ENCODE results near the gene PPM1J. TPM values are rescaled to one million over a fixed set of nuclear protein-coding genes. Genes with fewer than 3 reads are reported as not detected.

The PPM1J gene
- polyA plus RNA-seq, 3 donors, result 0.28 to 0.75 (median 0.69) TPM

- peak overlapping the region in 2 of 7 donors; percentile 20 to 30 for H3K27ac Mint-ChIP-seq
- no peak overlapping the region for H3K4me3 Mint-ChIP-seq
- no peak for DNase-seq
- H3K9me3 Mint-ChIP-seq, result peaks cover 0 to 2% (median 0%) of the 10 kb centered on the region in 7 donors
- no peak overlapping the region for H2AFZ ChIP-seq (ENCODE audit: insufficient read depth, low read depth, low read length, poor library complexity, severe bottlenecking)
- no peak overlapping the region for H3K27ac ChIP-seq (ENCODE audit: low read depth in 1 of 2, low read length in 2 of 2)
- H3K36me3 ChIP-seq (replicated peaks in 1 of 2; ENCODE audit: control insufficient read depth in 1 of 2, insufficient read depth in 2 of 2, low read length in 2 of 2), result peaks cover 3 to 54% of the 10 kb centered on the region in 2 donors
- H3K4me3 ChIP-seq (replicated peaks in 1 of 3; ENCODE audit: low read depth in 2 of 3, low read length in 3 of 3), result no peak overlapping the region
- no peaks in the 10 kb centered on the region for H3K9me3 ChIP-seq (replicated peaks in 1 of 2; ENCODE audit: control insufficient read depth in 1 of 2, insufficient read depth in 1 of 2, low read length in 2 of 2)
- H4K20me1 ChIP-seq (ENCODE audit: insufficient read depth, low read length), result no peaks in the 10 kb centered on the region
- intact Hi-C loops (cut with micrococcal nuclease), result no loop called here
- no peaks in the 10 kb centered on the region for H3K27me3 ChIP-seq (ENCODE audit: control insufficient read depth in 2 of 2, insufficient read depth in 2 of 2, low read length in 2 of 2)
- H3K4me1 Mint-ChIP-seq, result peaks cover 10% of the 10 kb centered on the region
- H3K79me2 ChIP-seq (ENCODE audit: insufficient read depth, low read length), result no peaks in the 10 kb centered on the region
- 98% methylated on average over 7 of the region's 9 CpGs for WGBS (ENCODE audit: insufficient coverage)
- peaks cover 0 to 1% (median 0%) of the 10 kb centered on the region in 3 donors for H3K27me3 Mint-ChIP-seq (ENCODE audit: low read depth in 3 of 3)
- no peak overlapping the region for H3K9ac ChIP-seq (ENCODE audit: insufficient read depth, low read length, poor library complexity, severe bottlenecking)
- peaks cover 4 to 24% of the 10 kb centered on the region in 2 donors for H3K36me3 Mint-ChIP-seq
- TF ChIP-seq CTCF (IDR thresholded peaks at IDR 0.05), result no peak
- H3K4me1 ChIP-seq (ENCODE audit: control insufficient read depth in 1 of 2, insufficient read depth in 2 of 2, low read length in 2 of 2), result peaks cover 8% of the 10 kb centered on the region in 2 donors
- no peak overlapping the region for H3K4me2 ChIP-seq (replicated peaks; ENCODE audit: extremely low read depth, low read length, poor library complexity, severe bottlenecking)
Measured at GRCh38 chr1:112695276-112695675, 19.9 kb downstream of the PPM1J start.

DNA sequence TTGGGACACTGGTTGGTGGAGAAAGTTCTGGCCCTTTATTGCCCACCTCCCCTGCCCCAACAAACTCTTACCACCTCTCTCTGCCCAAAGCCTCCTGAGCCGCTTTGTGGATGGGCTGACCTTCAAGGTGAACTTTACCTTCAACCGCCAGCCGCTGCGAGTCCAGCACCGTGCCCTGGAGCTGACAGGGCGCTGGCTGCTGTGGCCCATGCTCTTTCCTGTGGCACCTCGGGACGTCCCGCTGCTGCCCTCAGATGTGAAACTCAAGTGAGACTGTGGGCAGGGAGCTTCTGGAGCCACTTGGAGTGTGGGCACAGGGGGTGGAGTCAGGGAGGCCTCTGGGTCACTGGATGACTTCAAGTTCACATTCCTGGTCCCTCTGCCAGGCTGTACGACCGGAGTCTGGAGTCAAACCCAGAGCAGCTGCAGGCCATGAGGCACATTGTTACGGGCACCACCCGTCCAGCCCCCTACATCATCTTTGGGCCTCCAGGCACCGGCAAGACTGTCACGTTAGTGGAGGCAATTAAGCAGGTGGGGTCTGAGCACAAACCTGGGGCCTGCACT lies 20.7 kb downstream of the PPM1J start:
- H3K4me3 Mint-ChIP-seq, result no peak overlapping the region
- 94% methylated on average over 12 of the region's 15 CpGs for WGBS (ENCODE audit: insufficient coverage)
- peaks cover 4 to 20% of the 10 kb centered on the region in 2 donors for H3K36me3 Mint-ChIP-seq

More for the DNA sequence above, 20.7 kb downstream of the PPM1J start:
- DNase-seq, result no peak
- H3K9me3 ChIP-seq (replicated peaks in 1 of 2; ENCODE audit: control insufficient read depth in 1 of 2, insufficient read depth in 1 of 2, low read length in 2 of 2), result no peaks in the 10 kb centered on the region
- no peaks in the 10 kb centered on the region for H3K27me3 ChIP-seq (ENCODE audit: control insufficient read depth in 2 of 2, insufficient read depth in 2 of 2, low read length in 2 of 2)
- Mint-ChIP-seq H3K27ac (peak overlapping the region in 1 of 7 donors; percentile 62), H3K4me1 (peaks cover 2% of the 10 kb centered on the region), H3K9me3 (peaks cover 0 to 2% (median 0%) of the 10 kb centered on the region in 7 donors), H3K27me3 (ENCODE audit: low read depth in 3 of 3) (peaks cover 0 to 1% (median 0%) of the 10 kb centered on the region in 3 donors)
- no peak overlapping the region for H3K27ac ChIP-seq (ENCODE audit: low read depth in 1 of 2, low read length in 2 of 2)
- no peak overlapping the region for H2AFZ ChIP-seq (ENCODE audit: insufficient read depth, low read depth, low read length, poor library complexity, severe bottlenecking)
- no peaks in the 10 kb centered on the region for H4K20me1 ChIP-seq (ENCODE audit: insufficient read depth, low read length)
- no peak overlapping the region for H3K4me3 ChIP-seq (replicated peaks in 1 of 3; ENCODE audit: low read depth in 2 of 3, low read length in 3 of 3)
- no peak overlapping the region for H3K4me2 ChIP-seq (replicated peaks; ENCODE audit: extremely low read depth, low read length, poor library complexity, severe bottlenecking)
- no peaks in the 10 kb centered on the region for H3K79me2 ChIP-seq (ENCODE audit: insufficient read depth, low read length)
- TF ChIP-seq CTCF (IDR thresholded peaks at IDR 0.05), result no peak
- H3K4me1 ChIP-seq (ENCODE audit: control insufficient read depth in 1 of 2, insufficient read depth in 2 of 2, low read length in 2 of 2), result peaks cover 0 to under 1% of the 10 kb centered on the region in 2 donors
- H3K36me3 ChIP-seq (replicated peaks in 1 of 2; ENCODE audit: control insufficient read depth in 1 of 2, insufficient read depth in 2 of 2, low read length in 2 of 2), result peaks cover 3 to 61% of the 10 kb centered on the region in 2 donors
- intact Hi-C loops (cut with micrococcal nuclease), result no loop called here
- no peak overlapping the region for H3K9ac ChIP-seq (ENCODE audit: insufficient read depth, low read length, poor library complexity, severe bottlenecking)
